H9 (cell line): ENCODE measurements around the gene TSEN15. TPM values are rescaled to one million over a fixed set of nuclear protein-coding genes. Genes with fewer than 3 reads are reported as not detected.

Experiments used
- DNase-seq: peaks from one replicate; pipeline ENCODE4 v3.0.0-alpha.2; 2017
- H2AFZ ChIP-seq: one replicate; pipeline ENCODE4 v1.6.1; 2013; ENCODE audit warnings: mild to moderate bottlenecking, low read length, control low read depth, moderate library complexity
- H2AK5ac ChIP-seq: 2 replicates; pipeline ENCODE4 v1.6.1; 2013; ENCODE audit warnings: low read length, control low read depth, mixed read lengths; ENCODE audit not compliant: insufficient read length
- H2BK120ac ChIP-seq: one replicate; pipeline ENCODE4 v1.6.1; 2013; ENCODE audit warnings: low read depth, mild to moderate bottlenecking, low read length, control low read depth, inconsistent platforms; ENCODE audit not compliant: poor library complexity, severe bottlenecking
- H2BK12ac ChIP-seq: 2 replicates; pipeline ENCODE4 v1.6.1; 2013; ENCODE audit warnings: low read length, control low read depth, mixed read lengths, low read depth; ENCODE audit not compliant: insufficient read length
- H2BK15ac ChIP-seq: 2 replicates; pipeline ENCODE4 v1.6.1; 2013; ENCODE audit warnings: low read depth, low read length, control low read depth
- H2BK20ac ChIP-seq: one replicate; pipeline ENCODE4 v1.6.1; 2013; ENCODE audit warnings: low read depth, mild to moderate bottlenecking, low read length, control low read depth, inconsistent platforms; ENCODE audit not compliant: poor library complexity, severe bottlenecking
- H2BK5ac ChIP-seq: 2 replicates; pipeline ENCODE4 v1.6.1; 2013; ENCODE audit warnings: low read length, control low read depth, mixed read lengths; ENCODE audit not compliant: insufficient read length
- H3K14ac ChIP-seq: 2 replicates; pipeline ENCODE4 v1.6.1; 2013; ENCODE audit warnings: low read length, control low read depth; ENCODE audit not compliant: insufficient read depth
- H3K18ac ChIP-seq: 2 replicates; pipeline ENCODE4 v1.6.1; 2013; ENCODE audit warnings: low read depth, mild to moderate bottlenecking, mixed read lengths, low read length, control low read depth; ENCODE audit not compliant: insufficient read length
- H3K23ac ChIP-seq: 2 replicates; pipeline ENCODE4 v1.6.1; 2013; ENCODE audit warnings: low read length, control low read depth, mixed read lengths, low read depth; ENCODE audit not compliant: insufficient read length
- H3K23me2 ChIP-seq: 2 replicates; pipeline ENCODE4 v1.6.1; 2013; ENCODE audit warnings: low read depth, mild to moderate bottlenecking, mixed read lengths, low read length, control low read depth; ENCODE audit not compliant: insufficient read length, poor library complexity, severe bottlenecking
- H3K27ac ChIP-seq: 2 replicates; pipeline ENCODE4 v1.5.1; 2013; ENCODE audit warnings: low read length, control low read depth, mixed read lengths, low read depth; ENCODE audit not compliant: insufficient read length
- H3K27me3 ChIP-seq: 2 replicates; pipeline ENCODE4 v1.6.1; 2013; ENCODE audit warnings: low read length, control low read depth, inconsistent platforms; ENCODE audit not compliant: insufficient read depth
- H3K4ac ChIP-seq: 2 replicates; pipeline ENCODE4 v1.6.1; 2013; ENCODE audit warnings: low read depth, mild to moderate bottlenecking, control low read depth, inconsistent platforms, low read length, moderate library complexity
- H3K4me1 ChIP-seq: 2 replicates; pipeline ENCODE4 v1.6.1; 2013; ENCODE audit warnings: low read length, control low read depth, inconsistent platforms; ENCODE audit not compliant: insufficient read depth
- H3K4me2 ChIP-seq: 2 replicates; pipeline ENCODE4 v1.6.1; 2013; ENCODE audit warnings: low read length, control low read depth, mixed read lengths; ENCODE audit not compliant: insufficient read length, insufficient read depth
- H3K56ac ChIP-seq: 2 replicates; pipeline ENCODE4 v1.6.1; 2013; ENCODE audit warnings: low read depth, mild to moderate bottlenecking, mixed read lengths, low read length, control low read depth; ENCODE audit not compliant: insufficient read length
- H3K79me1 ChIP-seq: 2 replicates; pipeline ENCODE4 v1.6.1; 2013; ENCODE audit warnings: low read depth, mild to moderate bottlenecking, moderate library complexity, low read length, control low read depth, inconsistent platforms; ENCODE audit not compliant: insufficient read depth, poor library complexity, severe bottlenecking
- H3K79me2 ChIP-seq: 2 replicates; pipeline ENCODE4 v1.6.1; 2013; ENCODE audit warnings: low read length, control low read depth, inconsistent platforms; ENCODE audit not compliant: insufficient read depth
- H3K9ac ChIP-seq: 2 replicates; pipeline ENCODE4 v1.6.1; 2013; ENCODE audit warnings: low read length, control low read depth, mixed read lengths; ENCODE audit not compliant: insufficient read length; ENCODE audit errors: extremely low read depth
- H3K9me3 ChIP-seq: one replicate; pipeline ENCODE4 v1.6.1; 2013; ENCODE audit warnings: low read depth, low read length, inconsistent platforms; ENCODE audit not compliant: control insufficient read depth
- H3T11ph ChIP-seq: one replicate; pipeline ENCODE4 v1.6.1; 2013; ENCODE audit warnings: mild to moderate bottlenecking, low read length, control low read depth, inconsistent platforms
- H4K20me1 ChIP-seq: one replicate; pipeline ENCODE4 v1.6.1; 2013; ENCODE audit not compliant: control insufficient read depth, insufficient read length, insufficient read depth
- H4K5ac ChIP-seq: 2 replicates; pipeline ENCODE4 v1.6.1; 2013; ENCODE audit warnings: low read depth, mild to moderate bottlenecking, mixed read lengths, low read length, control low read depth; ENCODE audit not compliant: insufficient read length
- H4K8ac ChIP-seq: replicated peaks from 2 replicates; pipeline ENCODE4 v1.6.1; 2013; ENCODE audit warnings: low read length, control low read depth, mixed read lengths, low read depth; ENCODE audit not compliant: insufficient read length
- H4K91ac ChIP-seq: 2 replicates; pipeline ENCODE4 v1.6.1; 2013; ENCODE audit warnings: low read depth, mild to moderate bottlenecking, moderate library complexity, mixed read lengths, low read length, control low read depth; ENCODE audit not compliant: insufficient read length
- H3K27ac Mint-ChIP-seq, 3 experiments: 2 replicates in 2 of 3; 3 replicates in 1 of 3; pipeline ENCODE4 v1.8.0; 2020 to 2021; ENCODE audit warnings: mixed read lengths in 3 of 3, mild to moderate bottlenecking in 1 of 3, moderate library complexity in 1 of 3
- H3K27me3 Mint-ChIP-seq: 2 replicates; pipeline ENCODE4 v1.8.0; 2021; ENCODE audit warnings: low read depth, mild to moderate bottlenecking, moderate library complexity, mixed read lengths
- H3K36me3 Mint-ChIP-seq, 3 experiments: 2 replicates in 2 of 3; 3 replicates in 1 of 3; pipeline ENCODE4 v1.8.0; 2020 to 2021; ENCODE audit warnings: low read depth in 3 of 3, mixed read lengths in 3 of 3; ENCODE audit not compliant: insufficient read depth in 1 of 3
- H3K4me1 Mint-ChIP-seq, 2 experiments: 2 replicates each; pipeline ENCODE4 v1.8.0; 2020; ENCODE audit warnings: mixed read lengths in 2 of 2
- H3K4me3 Mint-ChIP-seq, 2 experiments: 2 replicates in 1 of 2; 3 replicates in 1 of 2; pipeline ENCODE4 v1.8.0; 2020 to 2021; ENCODE audit warnings: mild to moderate bottlenecking in 2 of 2, mixed read lengths in 2 of 2, moderate library complexity in 1 of 2
- H3K9me3 Mint-ChIP-seq, 2 experiments: 2 replicates in 1 of 2; 3 replicates in 1 of 2; pipeline ENCODE4 v1.8.0; 2020; ENCODE audit warnings: mild to moderate bottlenecking in 2 of 2, mixed read lengths in 2 of 2, moderate library complexity in 1 of 2
- CTCF ChIP-seq: fragments of 200-600 bp; sonication (generic); conservative IDR thresholded peaks from 3 replicates; pipeline ENCODE4 v1.8.0; 2021; ENCODE audit warnings: antibody characterized with exemption, mild to moderate bottlenecking
- WGBS: extraction: QIAGEN DNeasy Blood & Tissue Kit; methylation state at CpG from one replicate; pipeline ENCODE4 v1.1.7; 2013; ENCODE audit warnings: missing lambda C conversion rate, low lambda C conversion rate, mixed read lengths; ENCODE audit not compliant: insufficient read length; ENCODE audit errors: extremely low coverage; 5-methylcytosine and 5-hydroxymethylcytosine counted together
- total RNA-seq: library from RNA; stranded (reverse); gene quantifications from 2 replicates; pipeline ENCODE4 v1.2.1, GENCODE V29; 2021

TSEN15 gene
- total RNA-seq, 1 experiment from 2014 or later = 21.9 TPM

GRCh38 chr1:184072376-184072775 is 20.8 kb downstream of the TSEN15 start:
- Histone ChIP-seq H3T11ph (no peak overlapping the region), H2AK5ac (no peak overlapping the region), H3K9me3 (no peaks in the 10 kb centered on the region), H3K18ac (no peak overlapping the region), H3K27me3 (no peaks in the 10 kb centered on the region), H2BK5ac (no peak overlapping the region), H3K23me2 (no peaks in the 10 kb centered on the region), H3K14ac (no peak overlapping the region), H2BK12ac (no peak overlapping the region), H4K8ac (no peak overlapping the region), H3K9ac (no peak overlapping the region), H3K23ac (no peak overlapping the region), H2BK15ac (no peak overlapping the region), H3K4me1 (no peaks in the 10 kb centered on the region; the same call in 1 of the 2 replicates), H2BK120ac (no peak overlapping the region), H3K4me2 (no peak overlapping the region), H3K27ac (no peak overlapping the region), H3K4ac (no peak overlapping the region), H4K91ac (no peak overlapping the region), H3K79me2 (no peaks in the 10 kb centered on the region), H3K79me1 (no peaks in the 10 kb centered on the region), H2BK20ac (no peak overlapping the region), H3K56ac (no peak overlapping the region), H2AFZ (no peak overlapping the region), H4K20me1 (no peaks in the 10 kb centered on the region), H4K5ac (no peak overlapping the region)
- no peak for DNase-seq
- H3K4me1 Mint-ChIP-seq = peaks cover 11 to 19% of the 10 kb centered on the region in 2 experiments
- no peak overlapping the region for H3K4me3 Mint-ChIP-seq
- H3K36me3 Mint-ChIP-seq = peaks cover 0 to 13% (median 7%) of the 10 kb centered on the region in 3 experiments; a peak in 5 of 7 replicates
- no peaks in the 10 kb centered on the region for H3K27me3 Mint-ChIP-seq
- no CpG with 5 or more reads among the region's 2 CpGs for WGBS
- no peak for TF ChIP-seq CTCF
- H3K27ac Mint-ChIP-seq = no peak overlapping the region
- H3K9me3 Mint-ChIP-seq = peaks cover 0 to 4% of the 10 kb centered on the region in 2 experiments; a peak in 2 of 5 replicates
